HUDEP-2 (cell line): Measurements from ENCODE around the gene PLET1.

Source experiments
- DNase-seq, 76 experiments: peaks; one replicate each; lab custom pipeline; 2025; ENCODE audit not compliant: unreplicated experiment in 76 of 76; lab: John Stamatoyannopoulos, UW

The PLET1 gene, protein sequence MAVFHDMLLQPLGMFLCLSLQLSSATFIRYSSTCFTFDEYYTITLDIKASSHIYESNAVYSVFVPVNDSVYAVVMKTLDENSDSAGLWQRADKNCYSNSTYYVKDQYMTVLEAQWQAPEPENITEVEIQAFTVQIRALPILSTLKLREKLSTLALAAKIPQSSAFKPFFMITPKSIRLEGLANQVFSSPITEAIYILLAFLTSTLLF

GRCh38 chr11:112260490-112260889 lies at the start of gene PLET1:
PLET1 (minus strand) TSS chr11:112260860; CDS start chr11:112260589, 271 bp downstream.
- no peak for DNase-seq

GRCh38 chr11:112310419-112310818 lies 49.8 kb upstream of the PLET1 start:
- DNase-seq, result no peak

GRCh38 chr11:112308651-112309050 lies 48.0 kb upstream of the PLET1 start:
- no peak for DNase-seq

DNA sequence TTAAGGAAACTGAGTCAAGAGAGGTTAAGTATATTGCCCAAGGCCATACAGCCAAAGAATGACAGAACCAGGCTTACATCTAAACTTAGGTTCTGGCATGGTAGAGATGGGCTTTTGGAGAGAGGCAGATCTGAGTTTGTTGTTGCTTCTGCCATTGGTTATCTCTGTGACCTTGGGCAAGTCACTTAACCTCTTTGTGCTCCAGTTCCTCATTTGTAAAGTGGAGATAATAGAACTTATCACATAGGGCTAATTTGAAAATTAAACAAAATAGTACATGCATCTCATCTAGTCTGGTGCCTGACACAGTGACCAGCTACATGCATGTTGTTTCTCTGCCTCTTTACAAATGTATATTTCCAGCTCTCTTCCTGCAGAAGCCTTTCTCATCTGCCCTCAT lies 47.0 kb upstream of the PLET1 start:
- peak in 3 of 76 experiments; percentile 11 to 35 (median 17) for DNase-seq

GRCh38 chr11:112306230-112306629 lies 45.6 kb upstream of the PLET1 start:
- DNase-seq, result no peak

DNA sequence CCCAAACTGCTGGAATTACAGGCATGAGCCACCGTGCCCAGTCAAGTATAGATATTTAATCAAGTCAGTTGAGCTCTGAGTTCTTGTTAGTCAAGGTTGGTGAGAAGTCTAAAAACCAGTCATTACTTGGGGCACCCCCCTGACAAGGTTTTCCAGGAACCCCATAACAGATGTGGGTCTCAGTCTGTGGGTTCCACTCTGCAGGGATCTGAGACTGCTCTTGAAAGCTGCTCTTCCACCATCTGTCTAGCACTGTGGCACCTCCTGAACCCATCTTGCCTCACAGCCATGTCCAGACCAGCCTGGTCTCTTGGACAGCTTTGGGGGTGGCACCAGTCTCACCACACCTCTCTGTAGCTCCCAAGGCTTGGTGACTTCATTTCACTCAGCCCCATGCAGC lies 44.3 kb upstream of the PLET1 start:
- no peak for DNase-seq

DNA sequence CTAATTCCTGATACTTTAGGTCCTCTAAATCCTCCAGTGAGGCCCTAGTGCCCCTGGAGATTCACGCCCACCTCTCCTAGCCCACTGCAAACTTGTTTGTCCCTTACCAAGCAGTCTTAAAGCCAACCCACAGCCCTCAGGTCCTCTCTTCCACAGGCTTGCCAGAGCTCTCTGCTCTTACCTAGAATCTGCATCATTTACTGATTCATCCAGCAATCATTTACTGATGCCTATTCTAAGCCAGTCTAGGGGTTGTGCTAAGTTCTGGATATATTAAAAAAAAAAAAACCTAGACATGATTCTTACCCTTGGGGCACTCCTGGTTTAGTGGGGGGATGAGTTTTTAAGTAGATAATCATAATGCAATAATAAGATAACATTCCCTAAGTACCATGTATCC lies 43.0 kb upstream of the PLET1 start:
- DNase-seq, result no peak

GRCh38 chr11:112302226-112302868 lies 41.7 kb upstream of the PLET1 start:
- DNase-seq, result peak in 4 of 76 experiments; percentile 8 to 18 (median 16)

- DNase-seq, result no peak
Measured at GRCh38 chr11:112300094-112300786, 39.6 kb upstream of the PLET1 start.

DNA sequence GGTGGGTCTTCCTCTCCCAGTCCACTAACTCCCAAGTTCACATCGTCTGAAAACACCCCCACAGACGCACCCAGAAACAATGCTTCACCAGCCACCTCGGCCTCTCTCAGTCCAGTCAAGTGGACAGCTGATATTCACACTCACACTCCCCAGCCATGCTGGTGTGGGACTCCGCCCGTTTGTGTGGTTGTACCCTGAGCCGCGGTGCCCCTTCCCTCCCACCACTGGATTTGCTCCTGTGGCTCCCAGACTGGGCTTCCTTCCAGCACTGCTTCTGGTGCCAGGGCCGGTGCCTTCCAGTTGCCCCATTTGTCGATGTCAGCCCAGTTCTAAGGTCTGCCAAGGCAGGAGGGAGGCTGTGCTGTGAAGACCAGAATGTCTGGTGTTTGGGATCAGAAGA lies 37.9 kb upstream of the PLET1 start:
- peak in 23 of 76 experiments; percentile 11 to 54 (median 26) for DNase-seq

DNA sequence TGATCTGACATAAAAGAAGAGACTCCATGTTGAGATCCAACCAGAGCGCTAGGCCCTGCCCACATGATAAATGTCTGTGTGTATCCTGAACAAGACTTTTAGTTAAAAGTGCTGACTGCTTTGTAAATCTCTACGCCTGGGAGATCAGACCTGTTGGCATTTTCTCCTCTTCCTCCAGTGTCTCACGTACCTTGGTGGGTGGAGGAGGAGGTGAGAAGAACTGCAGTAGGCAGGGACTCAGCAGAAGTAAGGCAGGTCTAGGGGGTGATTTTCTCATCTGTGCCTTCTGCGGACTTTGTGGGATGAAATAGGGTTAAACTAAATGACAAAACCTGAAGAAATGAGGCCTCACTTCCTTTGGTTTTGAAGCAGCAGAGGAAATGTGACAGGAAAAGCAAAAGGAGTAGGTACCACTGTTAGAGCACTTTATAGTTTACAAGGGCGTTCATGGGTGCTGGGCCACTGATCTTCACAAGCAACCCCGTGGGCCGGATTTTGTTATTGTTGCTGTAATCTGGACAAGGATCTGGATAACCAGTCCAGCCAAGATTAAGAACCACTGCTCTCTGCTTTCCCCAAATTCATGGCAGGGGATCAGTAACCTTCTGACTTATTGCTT lies 36.7 kb upstream of the PLET1 start:
- DNase-seq, result no peak

DNA sequence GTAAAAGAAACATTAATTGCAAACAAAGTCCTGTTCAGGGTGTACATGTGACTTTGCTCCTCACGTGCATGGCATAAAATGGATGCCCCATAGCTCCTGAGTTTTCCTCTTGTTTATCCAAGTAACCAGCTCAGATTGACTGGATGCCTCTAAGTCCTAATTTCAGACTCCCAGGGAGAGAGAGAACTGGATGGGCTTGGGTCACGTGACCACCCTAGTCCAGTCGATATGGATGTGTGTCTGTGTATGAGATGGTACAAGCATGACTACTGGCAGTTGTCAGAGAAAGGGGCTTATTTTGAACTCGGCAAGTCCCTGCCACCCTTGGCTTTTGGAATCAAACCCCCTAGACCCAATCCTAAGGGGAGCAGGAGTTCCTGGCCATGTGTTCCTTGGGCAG lies 35.4 kb upstream of the PLET1 start:
- DNase-seq, result no peak

DNA sequence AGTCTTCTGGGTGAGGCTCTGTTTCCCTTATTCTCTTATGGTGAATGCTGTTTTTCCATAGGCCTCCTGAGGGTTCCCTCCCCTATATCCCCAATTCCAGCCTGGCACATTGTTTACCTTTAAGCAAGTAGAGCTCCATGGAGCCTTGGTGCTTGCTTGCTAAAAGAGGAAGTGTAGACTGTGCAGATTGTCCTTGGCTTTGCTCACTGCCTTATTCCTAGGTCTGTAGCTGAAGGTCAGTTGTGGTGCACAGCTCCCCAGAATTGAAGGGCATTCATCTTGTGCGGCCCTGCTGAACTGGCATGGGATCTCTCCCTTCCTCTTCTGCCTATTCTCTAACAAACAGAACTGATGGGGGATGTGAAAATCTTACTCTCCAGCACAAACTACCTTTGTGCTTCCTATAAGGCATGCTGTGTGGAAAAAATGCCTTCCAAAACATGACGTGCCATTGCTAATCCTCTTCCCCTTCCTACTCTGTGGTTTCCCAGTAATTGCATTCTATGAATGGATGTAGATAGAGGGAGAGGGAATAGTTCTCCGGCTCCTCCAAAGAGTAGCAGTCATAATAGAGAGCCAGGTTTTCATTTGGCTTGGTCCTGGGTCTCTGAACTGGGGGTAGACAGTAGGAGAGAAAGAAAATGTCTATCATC lies 34.2 kb upstream of the PLET1 start:
- DNase-seq, result peak in 9 of 76 experiments; percentile 2 to 20 (median 7)

GRCh38 chr11:112293614-112294013 lies 33.0 kb upstream of the PLET1 start:
- peak in 44 of 76 experiments; percentile 1 to 61 (median 20) for DNase-seq

GRCh38 chr11:112292785-112293407 lies 32.2 kb upstream of the PLET1 start:
- DNase-seq, result peak in 56 of 76 experiments; percentile 3 to 73 (median 38)

GRCh38 chr11:112292188-112292587 lies 31.5 kb upstream of the PLET1 start:
- DNase-seq, result no peak

DNA sequence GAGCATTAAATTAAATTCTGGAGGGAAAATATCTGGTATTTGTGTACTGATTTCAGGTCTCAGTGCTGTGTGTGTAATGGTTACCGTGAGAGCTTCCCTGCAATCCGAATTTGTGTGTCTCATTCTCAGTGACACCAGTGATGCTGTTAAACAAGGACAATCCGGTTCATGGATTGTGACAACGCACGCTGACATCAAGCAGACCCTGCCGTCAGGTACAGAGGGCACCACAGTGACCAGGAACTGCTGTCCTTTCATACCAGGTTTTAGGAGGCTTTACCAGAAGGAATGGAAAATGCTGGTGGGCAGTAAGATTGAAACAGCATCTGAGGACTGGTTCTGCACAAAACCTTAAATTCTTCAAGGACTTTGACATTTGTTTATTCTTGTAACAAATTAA lies 30.5 kb upstream of the PLET1 start:
- no peak for DNase-seq

- peak in 3 of 76 experiments; percentile 13 to 48 (median 23) for DNase-seq
Measured at GRCh38 chr11:112290493-112290850, 29.8 kb upstream of the PLET1 start.

GRCh38 chr11:112289588-112290492 lies 29.2 kb upstream of the PLET1 start:
- peak in 73 of 76 experiments; percentile 7 to 85 (median 68) for DNase-seq
